ENCODE data around the gene CHD5.

Gene CHD5

DNA sequence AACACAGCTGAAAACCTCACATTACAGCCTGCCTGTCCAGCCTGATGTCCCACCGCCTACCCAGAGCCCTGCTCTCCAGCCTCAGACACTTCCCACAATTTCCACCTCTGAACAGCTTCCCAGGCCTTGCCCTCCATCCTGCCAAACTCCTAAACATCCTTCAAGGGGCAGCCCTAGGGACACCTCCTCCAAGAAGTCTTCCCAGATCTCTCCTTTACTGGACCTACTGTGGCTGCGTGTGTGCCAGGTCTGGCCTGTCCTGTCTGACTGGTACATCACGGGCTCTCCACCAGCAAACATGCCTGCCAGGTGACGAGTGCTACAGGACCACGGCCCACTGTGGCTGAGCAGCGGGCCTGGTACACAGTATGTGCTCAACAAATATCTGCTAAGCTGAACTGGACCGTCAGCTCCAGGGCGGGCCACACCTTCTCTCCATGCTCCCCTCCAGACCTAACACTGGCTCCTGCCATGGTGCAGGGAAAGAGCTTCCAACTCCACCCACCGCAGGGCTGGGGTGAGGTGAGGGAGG, 28.8 kb downstream of the CHD5 start:
- no peaks in the 10 kb centered on the region for H3K36me3 ChIP-seq (ENCODE audit: control insufficient read depth in 2 of 2, insufficient read depth in 2 of 2, low read length in 2 of 2)
- peaks cover 10 to 17% of the 10 kb centered on the region in 2 donors for H3K27me3 ChIP-seq (ENCODE audit: control insufficient read depth in 1 of 2, insufficient read depth in 2 of 2, low read length in 2 of 2)
- H3K9me3 ChIP-seq (ENCODE audit: control insufficient read depth in 2 of 2, low read length in 2 of 2): no peaks in the 10 kb centered on the region
- H3K27ac ChIP-seq (ENCODE audit: low read length): no peak overlapping the region
- peaks cover 10% of the 10 kb centered on the region for H3K4me1 ChIP-seq (ENCODE audit: control insufficient read depth, insufficient read depth, low read length)
- no peak overlapping the region for H3K9ac ChIP-seq (ENCODE audit: low read length in 2 of 2)
- no peak overlapping the region for H3K4me3 ChIP-seq (ENCODE audit: low read length in 2 of 2)

DNA sequence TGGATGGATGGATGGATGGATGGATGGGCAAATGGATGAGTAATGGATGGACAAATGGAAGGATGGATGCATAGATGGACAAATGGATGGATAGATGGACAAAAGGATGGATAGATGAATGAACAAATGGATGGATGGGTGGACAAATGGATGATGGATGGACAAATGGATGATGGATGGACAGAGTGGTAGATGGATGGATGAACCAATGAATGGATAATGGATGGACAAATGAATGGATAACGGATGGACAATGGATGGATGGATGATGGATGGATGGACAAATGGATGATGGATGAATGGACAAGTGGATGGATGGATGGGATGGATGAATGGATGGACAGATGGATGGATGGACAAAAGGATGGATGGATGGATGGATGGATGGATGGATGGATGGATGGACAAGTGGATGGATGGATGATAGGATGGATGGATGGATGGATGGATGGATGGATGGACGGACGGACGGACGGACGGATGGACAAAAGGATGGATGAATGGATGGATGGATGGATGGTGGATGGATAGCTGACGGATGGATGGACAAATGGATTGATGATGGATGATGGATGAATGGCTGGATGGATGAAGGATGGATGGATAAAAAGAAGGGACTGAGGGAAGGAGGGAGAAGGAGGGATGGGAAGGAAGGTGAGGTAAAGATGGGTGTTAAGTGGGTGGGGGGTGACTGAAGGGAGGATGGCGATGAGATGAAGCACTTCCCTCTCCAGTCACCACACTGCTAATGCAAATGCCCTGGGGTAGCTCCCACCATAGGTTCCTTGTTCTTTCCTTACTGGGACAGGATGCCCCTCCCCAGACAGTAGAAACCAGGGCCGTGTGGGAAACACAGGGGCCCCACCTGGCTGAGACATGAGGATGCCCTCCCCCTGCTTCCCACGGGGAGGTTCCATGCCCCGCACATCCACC, 29.8 kb downstream of the CHD5 start:
- Histone ChIP-seq H3K27ac (ENCODE audit: low read length) (no peak overlapping the region), H3K4me1 (ENCODE audit: control insufficient read depth, insufficient read depth, low read length) (peaks cover 10% of the 10 kb centered on the region), H3K27me3 (ENCODE audit: control insufficient read depth in 1 of 2, insufficient read depth in 2 of 2, low read length in 2 of 2) (peaks cover 15 to 17% of the 10 kb centered on the region in 2 donors), H3K9ac (ENCODE audit: low read length in 2 of 2) (no peak overlapping the region), H3K4me3 (ENCODE audit: low read length in 2 of 2) (no peak overlapping the region), H3K36me3 (ENCODE audit: control insufficient read depth in 2 of 2, insufficient read depth in 2 of 2, low read length in 2 of 2) (no peaks in the 10 kb centered on the region), H3K9me3 (ENCODE audit: control insufficient read depth in 2 of 2, low read length in 2 of 2) (no peaks in the 10 kb centered on the region)

DNA sequence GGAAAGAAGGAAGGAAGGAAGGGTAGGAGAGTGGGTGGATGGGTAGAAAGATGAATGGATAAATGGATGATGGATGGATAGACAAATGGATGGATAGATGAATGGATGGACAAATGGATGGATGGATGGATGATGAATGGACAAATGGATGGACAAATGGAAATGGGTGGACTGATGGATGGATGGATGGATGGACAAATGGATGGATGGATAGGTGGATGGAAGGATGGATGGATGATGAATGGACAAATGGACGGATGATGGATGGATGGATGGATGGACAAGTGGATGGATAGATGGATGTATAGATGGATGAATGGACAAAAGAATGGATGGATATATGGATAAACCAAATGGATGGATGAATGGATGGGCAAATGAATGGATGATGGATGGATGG, 30.5 kb downstream of the CHD5 start:
- no peak overlapping the region for H3K27ac ChIP-seq (ENCODE audit: low read length)
- peaks cover 10% of the 10 kb centered on the region for H3K4me1 ChIP-seq (ENCODE audit: control insufficient read depth, insufficient read depth, low read length)
- no peak overlapping the region for H3K4me3 ChIP-seq (ENCODE audit: low read length in 2 of 2)
- H3K9me3 ChIP-seq (ENCODE audit: control insufficient read depth in 2 of 2, low read length in 2 of 2): no peaks in the 10 kb centered on the region
- H3K9ac ChIP-seq (ENCODE audit: low read length in 2 of 2): no peak overlapping the region
- no peaks in the 10 kb centered on the region for H3K36me3 ChIP-seq (ENCODE audit: control insufficient read depth in 2 of 2, insufficient read depth in 2 of 2, low read length in 2 of 2)
- H3K27me3 ChIP-seq (ENCODE audit: control insufficient read depth in 1 of 2, insufficient read depth in 2 of 2, low read length in 2 of 2): peaks cover 15 to 17% of the 10 kb centered on the region in 2 donors

DNA sequence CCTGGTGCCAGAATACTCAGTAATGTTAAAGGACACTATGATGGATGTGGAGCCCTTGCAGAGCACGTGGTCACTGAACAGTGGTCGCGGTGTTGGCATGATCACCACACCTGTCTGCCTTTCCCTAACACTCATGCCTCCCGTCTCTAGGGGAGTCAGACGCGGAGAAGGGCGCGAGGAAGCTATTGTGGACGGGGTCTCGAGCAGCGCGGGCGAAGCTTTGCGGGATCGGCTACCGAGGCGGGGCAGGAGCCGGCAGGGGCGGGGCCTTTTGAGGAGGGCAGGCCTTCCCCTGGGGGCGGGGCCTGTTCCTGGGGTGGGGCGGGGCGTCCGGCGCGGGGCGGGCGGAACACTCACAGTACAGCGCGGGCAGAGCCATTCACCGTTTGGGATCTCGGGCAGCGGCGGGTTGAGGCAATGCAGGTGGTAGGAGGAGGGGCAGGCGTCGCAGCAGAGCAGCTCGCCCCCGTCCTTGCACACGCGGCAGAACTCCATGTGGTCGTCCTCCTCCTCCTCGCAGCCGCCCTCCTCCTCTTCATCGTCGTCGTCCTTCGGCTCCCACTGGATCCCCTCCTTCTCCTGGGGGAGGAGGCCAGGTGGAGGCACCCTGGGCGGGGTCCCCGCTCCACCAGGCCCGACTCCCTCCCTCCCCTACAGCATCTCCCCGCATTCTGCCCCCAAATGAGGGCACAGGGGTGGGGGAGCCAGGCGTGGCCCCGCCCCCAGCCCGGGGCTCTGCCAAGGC, 31.5 kb downstream of the CHD5 start:
- no peak overlapping the region for H3K9ac ChIP-seq (ENCODE audit: low read length in 2 of 2)
- no peaks in the 10 kb centered on the region for H3K9me3 ChIP-seq (ENCODE audit: control insufficient read depth in 2 of 2, low read length in 2 of 2)
- H3K27ac ChIP-seq (ENCODE audit: low read length): no peak overlapping the region
- H3K4me3 ChIP-seq (ENCODE audit: low read length in 2 of 2): peak overlapping the region; percentile 31 to 62
- H3K4me1 ChIP-seq (ENCODE audit: control insufficient read depth, insufficient read depth, low read length): peaks cover 10% of the 10 kb centered on the region
- H3K27me3 ChIP-seq (ENCODE audit: control insufficient read depth in 1 of 2, insufficient read depth in 2 of 2, low read length in 2 of 2): peaks cover 15 to 17% of the 10 kb centered on the region in 2 donors
- H3K36me3 ChIP-seq (ENCODE audit: control insufficient read depth in 2 of 2, insufficient read depth in 2 of 2, low read length in 2 of 2): no peaks in the 10 kb centered on the region

DNA sequence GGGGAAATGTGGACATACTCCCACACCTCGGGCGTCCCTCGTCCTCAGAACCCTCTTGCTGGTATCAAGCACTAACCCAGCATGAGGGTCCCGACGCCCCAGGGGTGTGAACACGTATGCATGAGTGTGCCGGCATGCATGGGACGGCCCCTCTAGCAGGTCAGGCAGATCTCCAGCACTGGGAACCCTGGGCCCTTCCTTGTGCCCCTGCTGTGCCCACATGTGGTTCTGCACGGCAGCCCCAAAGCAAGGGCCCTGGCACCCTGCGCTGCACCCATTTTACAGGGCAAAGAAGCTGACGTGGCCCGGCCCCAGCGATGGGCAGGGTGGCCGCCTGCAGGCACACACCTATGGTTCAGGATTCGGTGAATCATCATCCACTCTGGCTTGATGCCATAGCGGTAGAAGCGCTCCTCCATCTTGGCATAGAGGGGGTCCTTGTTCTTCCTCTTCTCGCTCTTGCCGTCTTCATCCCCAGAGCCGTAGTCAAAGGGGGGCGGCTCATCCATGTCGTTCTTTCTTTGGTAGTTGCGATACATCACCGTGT, 34.2 kb downstream of the CHD5 start:
- Histone ChIP-seq H3K4me1 (ENCODE audit: control insufficient read depth, insufficient read depth, low read length) (peaks cover 10% of the 10 kb centered on the region), H3K27ac (ENCODE audit: low read length) (no peak overlapping the region), H3K27me3 (ENCODE audit: control insufficient read depth in 1 of 2, insufficient read depth in 2 of 2, low read length in 2 of 2) (peaks cover 15 to 17% of the 10 kb centered on the region in 2 donors), H3K9ac (ENCODE audit: low read length in 2 of 2) (no peak overlapping the region), H3K9me3 (ENCODE audit: control insufficient read depth in 2 of 2, low read length in 2 of 2) (no peaks in the 10 kb centered on the region), H3K36me3 (ENCODE audit: control insufficient read depth in 2 of 2, insufficient read depth in 2 of 2, low read length in 2 of 2) (no peaks in the 10 kb centered on the region), H3K4me3 (ENCODE audit: low read length in 2 of 2) (no peak overlapping the region)

DNA sequence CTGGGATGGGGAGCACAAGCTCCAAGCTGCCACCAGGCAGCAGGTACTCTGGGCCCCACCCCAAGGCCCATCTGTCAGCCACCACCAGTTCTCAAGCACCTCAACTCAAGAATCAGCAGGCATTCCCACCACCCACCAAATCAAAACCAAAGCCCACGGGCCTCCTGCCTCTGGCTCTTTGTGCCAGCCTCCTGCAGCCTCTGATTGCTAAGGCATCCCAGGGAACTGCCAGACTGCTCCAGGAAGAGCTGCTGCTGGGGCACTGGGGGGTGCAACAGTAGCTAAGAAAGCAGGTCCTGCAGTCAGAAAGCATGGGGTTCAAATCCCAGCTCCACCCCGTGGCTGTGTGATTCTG, 34.7 kb downstream of the CHD5 start:
- Histone ChIP-seq H3K4me3 (ENCODE audit: low read length in 2 of 2) (no peak overlapping the region), H3K27me3 (ENCODE audit: control insufficient read depth in 1 of 2, insufficient read depth in 2 of 2, low read length in 2 of 2) (peaks cover 15 to 17% of the 10 kb centered on the region in 2 donors), H3K36me3 (ENCODE audit: control insufficient read depth in 2 of 2, insufficient read depth in 2 of 2, low read length in 2 of 2) (no peaks in the 10 kb centered on the region), H3K9ac (ENCODE audit: low read length in 2 of 2) (no peak overlapping the region), H3K9me3 (ENCODE audit: control insufficient read depth in 2 of 2, low read length in 2 of 2) (no peaks in the 10 kb centered on the region), H3K4me1 (ENCODE audit: control insufficient read depth, insufficient read depth, low read length) (peaks cover 10% of the 10 kb centered on the region), H3K27ac (ENCODE audit: low read length) (no peak overlapping the region)

DNA sequence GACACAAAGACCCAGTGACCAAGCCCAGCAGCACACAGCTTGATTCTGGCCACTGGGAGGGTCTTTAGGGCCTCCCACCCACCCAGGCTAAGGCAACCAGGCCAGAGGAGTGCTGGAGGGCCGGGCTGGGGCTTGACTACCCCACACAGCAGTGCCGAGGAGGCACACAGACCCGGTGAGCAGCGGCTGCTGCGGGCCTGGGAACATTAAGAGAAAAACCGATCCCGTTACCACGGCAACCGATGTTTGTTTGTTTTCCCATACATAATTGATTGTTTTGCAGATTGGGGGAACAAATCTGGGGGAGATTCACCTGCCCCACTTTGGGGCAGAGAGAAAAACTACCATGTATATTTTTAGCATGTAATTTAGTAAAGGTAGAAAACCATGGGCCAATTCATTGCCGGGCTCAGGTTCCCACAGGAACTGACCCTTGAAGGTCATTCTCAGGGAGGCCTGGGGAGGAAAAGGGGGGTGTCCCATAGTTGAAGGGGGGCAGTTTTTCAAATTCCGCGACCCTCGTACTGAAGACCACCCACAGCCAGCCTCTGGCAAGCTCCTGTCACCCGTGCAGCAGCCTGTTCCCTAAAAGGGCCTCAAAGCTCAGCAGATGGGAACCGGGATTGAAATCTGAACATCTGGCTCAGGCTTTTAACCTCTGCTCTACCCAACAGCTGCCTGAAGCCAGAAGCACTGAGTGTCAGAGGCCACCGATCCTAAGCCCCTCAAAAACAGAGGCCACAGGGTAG, 35.3 kb downstream of the CHD5 start:
- Histone ChIP-seq H3K27ac (ENCODE audit: low read length) (no peak overlapping the region), H3K9ac (ENCODE audit: low read length in 2 of 2) (no peak overlapping the region), H3K4me1 (ENCODE audit: control insufficient read depth, insufficient read depth, low read length) (peaks cover 10% of the 10 kb centered on the region), H3K9me3 (ENCODE audit: control insufficient read depth in 2 of 2, low read length in 2 of 2) (no peaks in the 10 kb centered on the region), H3K36me3 (ENCODE audit: control insufficient read depth in 2 of 2, insufficient read depth in 2 of 2, low read length in 2 of 2) (no peaks in the 10 kb centered on the region), H3K4me3 (ENCODE audit: low read length in 2 of 2) (no peak overlapping the region), H3K27me3 (ENCODE audit: control insufficient read depth in 1 of 2, insufficient read depth in 2 of 2, low read length in 2 of 2) (peaks cover 15 to 17% of the 10 kb centered on the region in 2 donors)

DNA sequence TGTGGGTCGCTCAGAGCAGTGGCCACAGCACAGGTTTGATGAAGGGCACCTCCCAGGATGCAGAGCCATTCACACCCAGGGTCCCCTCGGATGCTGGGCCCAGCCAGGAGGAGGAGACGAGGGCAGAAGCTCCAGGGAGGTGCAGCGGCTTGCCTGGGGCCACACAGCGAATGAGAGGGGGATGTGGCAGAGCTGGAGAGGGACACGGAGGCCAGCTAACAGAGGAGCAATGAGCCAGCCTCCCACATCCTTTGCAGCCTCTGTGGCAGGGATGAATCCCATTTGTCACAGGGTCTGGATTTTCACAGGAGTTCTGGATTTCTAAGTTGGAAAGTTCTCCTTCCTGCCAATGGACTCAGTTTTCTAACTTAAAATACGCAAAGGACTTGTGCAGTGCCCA, 35.9 kb downstream of the CHD5 start:
- H3K9me3 ChIP-seq (ENCODE audit: control insufficient read depth in 2 of 2, low read length in 2 of 2): no peaks in the 10 kb centered on the region
- H3K27ac ChIP-seq (ENCODE audit: low read length): no peak overlapping the region
- H3K4me3 ChIP-seq (ENCODE audit: low read length in 2 of 2): no peak overlapping the region
- no peak overlapping the region for H3K9ac ChIP-seq (ENCODE audit: low read length in 2 of 2)
- no peaks in the 10 kb centered on the region for H3K36me3 ChIP-seq (ENCODE audit: control insufficient read depth in 2 of 2, insufficient read depth in 2 of 2, low read length in 2 of 2)
- peaks cover 15 to 17% of the 10 kb centered on the region in 2 donors for H3K27me3 ChIP-seq (ENCODE audit: control insufficient read depth in 1 of 2, insufficient read depth in 2 of 2, low read length in 2 of 2)
- H3K4me1 ChIP-seq (ENCODE audit: control insufficient read depth, insufficient read depth, low read length): peaks cover 9% of the 10 kb centered on the region

DNA sequence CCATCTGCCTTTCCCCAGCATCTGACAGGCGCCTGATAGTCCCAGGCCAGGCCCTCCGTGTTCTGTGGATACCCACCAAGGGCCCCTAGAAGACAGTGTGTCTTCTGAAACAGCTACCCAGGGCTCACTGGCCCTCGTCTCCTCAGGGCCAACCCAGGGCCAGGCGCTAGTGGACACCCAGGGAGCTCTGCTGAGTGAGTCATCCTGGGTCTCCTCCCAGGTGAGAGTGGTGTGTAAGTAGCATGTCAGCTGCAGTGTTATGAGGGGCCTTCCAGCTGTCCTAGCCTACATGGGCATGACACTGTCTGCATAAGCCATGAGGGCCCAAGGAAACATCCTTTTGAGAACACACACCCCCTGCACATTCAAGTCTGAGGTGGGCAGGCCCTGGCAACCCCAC, 36.7 kb downstream of the CHD5 start:
- Histone ChIP-seq H3K27me3 (ENCODE audit: control insufficient read depth in 1 of 2, insufficient read depth in 2 of 2, low read length in 2 of 2) (peaks cover 13 to 15% of the 10 kb centered on the region in 2 donors), H3K4me1 (ENCODE audit: control insufficient read depth, insufficient read depth, low read length) (peaks cover 3% of the 10 kb centered on the region), H3K9ac (ENCODE audit: low read length in 2 of 2) (no peak overlapping the region), H3K9me3 (ENCODE audit: control insufficient read depth in 2 of 2, low read length in 2 of 2) (no peaks in the 10 kb centered on the region), H3K36me3 (ENCODE audit: control insufficient read depth in 2 of 2, insufficient read depth in 2 of 2, low read length in 2 of 2) (no peaks in the 10 kb centered on the region), H3K4me3 (ENCODE audit: low read length in 2 of 2) (no peak overlapping the region), H3K27ac (ENCODE audit: low read length) (no peak overlapping the region)

DNA sequence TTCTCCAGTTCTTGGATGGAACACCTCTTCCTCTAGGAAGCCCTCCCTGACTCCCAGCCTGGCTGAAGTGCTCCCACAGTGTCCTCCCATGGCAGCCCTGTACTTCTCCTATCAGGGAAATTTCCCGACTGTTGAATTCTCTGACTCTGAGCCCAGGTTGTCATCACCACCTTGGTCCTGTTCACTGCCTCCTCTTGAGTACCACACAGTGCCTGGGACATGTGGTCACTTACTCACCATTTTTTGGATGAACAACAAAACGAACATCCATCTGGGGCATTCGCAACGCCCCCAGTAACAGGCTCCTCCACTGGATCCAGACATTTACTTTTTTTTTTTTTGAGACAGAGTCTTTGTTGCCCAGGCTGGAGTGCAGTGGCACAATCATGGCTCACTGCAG, 37.4 kb downstream of the CHD5 start:
- Histone ChIP-seq H3K4me3 (ENCODE audit: low read length in 2 of 2) (no peak overlapping the region), H3K9me3 (ENCODE audit: control insufficient read depth in 2 of 2, low read length in 2 of 2) (no peaks in the 10 kb centered on the region), H3K27ac (ENCODE audit: low read length) (no peak overlapping the region), H3K36me3 (ENCODE audit: control insufficient read depth in 2 of 2, insufficient read depth in 2 of 2, low read length in 2 of 2) (no peaks in the 10 kb centered on the region), H3K27me3 (ENCODE audit: control insufficient read depth in 1 of 2, insufficient read depth in 2 of 2, low read length in 2 of 2) (peaks cover 6 to 10% of the 10 kb centered on the region in 2 donors), H3K4me1 (ENCODE audit: control insufficient read depth, insufficient read depth, low read length) (no peaks in the 10 kb centered on the region), H3K9ac (ENCODE audit: low read length in 2 of 2) (no peak overlapping the region)
